ENCODE results near the gene GGA1.
A peak's percentile ranks its signal among the peaks of the same experiment; 100 is the strongest.

The GGA1 gene

DNA sequence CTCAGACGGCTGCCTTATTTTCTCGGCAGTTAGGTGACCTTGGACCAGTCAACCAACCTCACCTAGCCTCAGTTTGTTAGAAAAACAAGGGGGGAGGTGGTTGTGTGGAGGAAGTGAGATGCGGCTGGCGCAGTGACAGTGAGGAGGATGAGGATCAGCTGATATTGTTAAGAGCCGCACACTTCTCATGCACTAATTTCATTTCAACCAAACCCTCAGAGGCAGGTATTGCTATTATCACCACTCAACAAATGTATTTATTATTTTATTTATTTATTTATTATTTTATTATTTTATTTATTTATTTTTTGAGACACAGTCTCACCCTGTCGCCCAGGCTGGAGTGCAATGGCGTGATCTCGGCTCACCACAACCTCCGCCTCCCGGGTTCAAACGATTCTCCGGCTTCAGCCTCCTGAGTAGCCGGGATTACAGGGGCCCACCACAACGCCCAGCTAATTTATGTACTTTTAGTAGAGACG, 68.9 kb downstream of the GGA1 start:
- Histone ChIP-seq H3K56ac (ENCODE audit: low read length) (peak overlapping the region; percentile 82), H3K4ac (ENCODE audit: low read depth, low read length) (no peak overlapping the region), H3K9ac (ENCODE audit: low read length) (peak overlapping the region; percentile 58), H2AK5ac (ENCODE audit: low read length) (no peak overlapping the region), H3K36me3 (ENCODE audit: control insufficient read depth, insufficient read depth, low read length) (peaks cover 1% of the 10 kb centered on the region), H3K27me3 (ENCODE audit: insufficient read depth, low read length, poor library complexity) (no peaks in the 10 kb centered on the region), H3K79me2 (ENCODE audit: control insufficient read depth, insufficient read depth, low read length) (no peaks in the 10 kb centered on the region), H2BK120ac (ENCODE audit: low read depth, low read length) (no peak overlapping the region), H3K27ac (ENCODE audit: low read depth, low read length) (no peak overlapping the region), H3K4me3 (ENCODE audit: low read length) (no peak overlapping the region), H3K79me1 (ENCODE audit: low read length) (no peaks in the 10 kb centered on the region), H3K23ac (ENCODE audit: low read length) (no peak overlapping the region), H4K5ac (ENCODE audit: low read length) (no peak overlapping the region), H2BK5ac (ENCODE audit: low read length) (no peak overlapping the region), H3K4me2 (ENCODE audit: low read length) (peak overlapping the region; percentile 87), H4K8ac (ENCODE audit: low read depth, low read length) (no peak overlapping the region), H3K18ac (ENCODE audit: low read length) (no peak overlapping the region), H2BK15ac (replicated peaks; ENCODE audit: low read depth) (no peak overlapping the region), H3K4me1 (ENCODE audit: control insufficient read depth, low read depth, low read length) (no peaks in the 10 kb centered on the region)
- no peak for DNase-seq
- no CpG with 5 or more reads among the region's 15 CpGs for WGBS (ENCODE audit: extremely low coverage, insufficient coverage, low lambda C conversion rate)

DNA sequence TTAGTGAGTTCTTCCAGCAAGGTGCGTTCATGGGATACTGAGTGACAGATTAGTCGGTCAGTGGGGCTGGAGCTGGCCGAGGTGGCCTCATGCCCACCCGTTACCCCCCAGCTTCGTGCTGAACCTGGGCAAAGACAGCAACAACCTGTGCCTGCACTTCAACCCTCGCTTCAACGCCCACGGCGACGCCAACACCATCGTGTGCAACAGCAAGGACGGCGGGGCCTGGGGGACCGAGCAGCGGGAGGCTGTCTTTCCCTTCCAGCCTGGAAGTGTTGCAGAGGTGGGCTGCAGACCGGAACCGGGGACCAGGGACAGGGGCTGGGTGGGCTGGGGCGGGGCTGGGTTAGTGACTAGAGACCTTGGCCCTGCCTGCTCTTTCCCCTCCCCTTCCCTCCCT, 69.7 kb downstream of the GGA1 start:
- Histone ChIP-seq H4K5ac (ENCODE audit: low read length) (no peak overlapping the region), H3K79me1 (ENCODE audit: low read length) (no peaks in the 10 kb centered on the region), H3K56ac (ENCODE audit: low read length) (no peak overlapping the region), H3K36me3 (ENCODE audit: control insufficient read depth, insufficient read depth, low read length) (peaks cover 1% of the 10 kb centered on the region), H2BK5ac (ENCODE audit: low read length) (no peak overlapping the region), H2BK120ac (ENCODE audit: low read depth, low read length) (no peak overlapping the region), H3K4me3 (ENCODE audit: low read length) (no peak overlapping the region), H3K18ac (ENCODE audit: low read length) (no peak overlapping the region), H3K4ac (ENCODE audit: low read depth, low read length) (no peak overlapping the region), H3K9ac (ENCODE audit: low read length) (no peak overlapping the region), H2BK15ac (replicated peaks; ENCODE audit: low read depth) (no peak overlapping the region), H3K4me2 (ENCODE audit: low read length) (no peak overlapping the region), H4K8ac (ENCODE audit: low read depth, low read length) (no peak overlapping the region), H3K4me1 (ENCODE audit: control insufficient read depth, low read depth, low read length) (no peaks in the 10 kb centered on the region), H3K27me3 (ENCODE audit: insufficient read depth, low read length, poor library complexity) (no peaks in the 10 kb centered on the region), H3K79me2 (ENCODE audit: control insufficient read depth, insufficient read depth, low read length) (no peaks in the 10 kb centered on the region), H2AK5ac (ENCODE audit: low read length) (no peak overlapping the region), H3K23ac (ENCODE audit: low read length) (no peak overlapping the region), H3K27ac (ENCODE audit: low read depth, low read length) (peak overlapping the region; percentile 25)
- no peak for DNase-seq
- no CpG with 5 or more reads among the region's 18 CpGs for WGBS (ENCODE audit: extremely low coverage, insufficient coverage, low lambda C conversion rate)

DNA sequence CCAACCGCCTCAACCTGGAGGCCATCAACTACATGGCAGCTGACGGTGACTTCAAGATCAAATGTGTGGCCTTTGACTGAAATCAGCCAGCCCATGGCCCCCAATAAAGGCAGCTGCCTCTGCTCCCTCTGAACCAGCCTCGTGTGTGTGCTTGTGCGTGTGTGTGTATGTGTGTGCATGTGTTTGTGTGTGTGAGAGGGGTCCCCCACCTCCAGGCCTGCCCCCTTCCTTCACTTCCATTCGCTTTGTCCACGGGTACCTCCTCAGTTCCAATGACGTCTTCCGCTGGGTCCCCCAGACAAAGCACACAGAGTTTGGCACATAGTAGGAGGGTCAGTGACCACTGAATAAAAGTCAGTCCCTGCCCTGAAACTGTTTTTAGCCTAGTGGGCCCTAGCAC, 71.0 kb downstream of the GGA1 start:
- Histone ChIP-seq H4K5ac (ENCODE audit: low read length) (no peak overlapping the region), H3K4me2 (ENCODE audit: low read length) (no peak overlapping the region), H3K79me2 (ENCODE audit: control insufficient read depth, insufficient read depth, low read length) (no peaks in the 10 kb centered on the region), H3K27ac (ENCODE audit: low read depth, low read length) (no peak overlapping the region), H3K9ac (ENCODE audit: low read length) (no peak overlapping the region), H3K56ac (ENCODE audit: low read length) (peak overlapping the region; percentile 42), H2AK5ac (ENCODE audit: low read length) (no peak overlapping the region), H2BK5ac (ENCODE audit: low read length) (no peak overlapping the region), H4K8ac (ENCODE audit: low read depth, low read length) (no peak overlapping the region), H3K27me3 (ENCODE audit: insufficient read depth, low read length, poor library complexity) (no peaks in the 10 kb centered on the region), H3K4me1 (ENCODE audit: control insufficient read depth, low read depth, low read length) (no peaks in the 10 kb centered on the region), H3K36me3 (ENCODE audit: control insufficient read depth, insufficient read depth, low read length) (peaks cover 1% of the 10 kb centered on the region), H2BK120ac (ENCODE audit: low read depth, low read length) (no peak overlapping the region), H2BK15ac (replicated peaks; ENCODE audit: low read depth) (no peak overlapping the region), H3K4me3 (ENCODE audit: low read length) (no peak overlapping the region), H3K18ac (ENCODE audit: low read length) (no peak overlapping the region), H3K23ac (ENCODE audit: low read length) (no peak overlapping the region), H3K4ac (ENCODE audit: low read depth, low read length) (no peak overlapping the region), H3K79me1 (ENCODE audit: low read length) (no peaks in the 10 kb centered on the region)
- no CpG with 5 or more reads among the region's 8 CpGs for WGBS (ENCODE audit: extremely low coverage, insufficient coverage, low lambda C conversion rate)
- no peak for DNase-seq

DNA sequence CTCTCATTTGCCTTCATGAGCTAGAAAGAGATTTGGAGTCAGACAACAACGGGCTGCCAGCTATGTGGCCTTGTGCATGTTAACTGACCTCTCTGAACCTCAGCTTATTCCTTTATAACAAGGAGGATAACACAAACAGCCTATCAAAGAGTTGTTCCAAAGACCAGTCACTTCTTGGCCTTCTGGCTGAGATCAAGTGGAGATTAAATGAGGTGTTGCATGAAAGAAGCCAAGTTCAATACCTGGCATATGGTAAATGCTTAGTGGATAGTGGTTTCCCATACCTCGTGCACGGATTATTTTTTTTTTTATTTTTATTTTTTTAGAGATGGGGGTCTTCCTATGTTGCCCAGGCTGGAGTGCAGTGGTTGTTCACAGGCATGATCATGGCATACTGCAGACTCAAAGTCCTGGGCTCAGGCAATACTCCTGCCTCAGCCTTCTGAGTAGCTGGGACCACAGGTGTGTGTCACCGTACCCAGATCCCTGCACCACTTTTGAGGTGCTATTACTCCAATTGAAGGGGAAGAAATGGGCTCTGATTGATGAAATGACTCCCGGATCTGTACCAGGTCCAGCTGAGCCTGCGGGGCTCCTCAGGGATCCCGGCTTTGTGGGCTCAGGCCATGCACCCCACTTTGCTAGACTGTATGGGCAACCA, 71.7 kb downstream of the GGA1 start:
- H4K8ac ChIP-seq (ENCODE audit: low read depth, low read length), result no peak overlapping the region
- H3K4me3 ChIP-seq (ENCODE audit: low read length), result no peak overlapping the region
- H2BK15ac ChIP-seq (replicated peaks; ENCODE audit: low read depth), result no peak overlapping the region
- no peak overlapping the region for H2BK5ac ChIP-seq (ENCODE audit: low read length)
- H3K79me1 ChIP-seq (ENCODE audit: low read length), result no peaks in the 10 kb centered on the region
- no peak overlapping the region for H2AK5ac ChIP-seq (ENCODE audit: low read length)
- no peak overlapping the region for H3K4me2 ChIP-seq (ENCODE audit: low read length)
- no CpG with 5 or more reads among the region's 7 CpGs for WGBS (ENCODE audit: extremely low coverage, insufficient coverage, low lambda C conversion rate)
- H3K4me1 ChIP-seq (ENCODE audit: control insufficient read depth, low read depth, low read length), result no peaks in the 10 kb centered on the region
- H4K5ac ChIP-seq (ENCODE audit: low read length), result no peak overlapping the region
- H2BK120ac ChIP-seq (ENCODE audit: low read depth, low read length), result no peak overlapping the region
- DNase-seq, result no peak
- H3K4ac ChIP-seq (ENCODE audit: low read depth, low read length), result no peak overlapping the region
- no peak overlapping the region for H3K27ac ChIP-seq (ENCODE audit: low read depth, low read length)
- H3K56ac ChIP-seq (ENCODE audit: low read length), result no peak overlapping the region
- H3K9ac ChIP-seq (ENCODE audit: low read length), result no peak overlapping the region
- no peak overlapping the region for H3K18ac ChIP-seq (ENCODE audit: low read length)
- H3K36me3 ChIP-seq (ENCODE audit: control insufficient read depth, insufficient read depth, low read length), result peaks cover 1% of the 10 kb centered on the region
- no peaks in the 10 kb centered on the region for H3K79me2 ChIP-seq (ENCODE audit: control insufficient read depth, insufficient read depth, low read length)
- no peak overlapping the region for H3K23ac ChIP-seq (ENCODE audit: low read length)
- no peaks in the 10 kb centered on the region for H3K27me3 ChIP-seq (ENCODE audit: insufficient read depth, low read length, poor library complexity)

- H3K18ac ChIP-seq (ENCODE audit: low read length), result no peak overlapping the region
- no peak overlapping the region for H3K27ac ChIP-seq (ENCODE audit: low read depth, low read length)
- no peak overlapping the region for H4K8ac ChIP-seq (ENCODE audit: low read depth, low read length)
- H2BK5ac ChIP-seq (ENCODE audit: low read length), result no peak overlapping the region
- H3K27me3 ChIP-seq (ENCODE audit: insufficient read depth, low read length, poor library complexity), result no peaks in the 10 kb centered on the region
- H4K5ac ChIP-seq (ENCODE audit: low read length), result no peak overlapping the region
- H3K36me3 ChIP-seq (ENCODE audit: control insufficient read depth, insufficient read depth, low read length), result peaks cover 1% of the 10 kb centered on the region
- no peak overlapping the region for H3K56ac ChIP-seq (ENCODE audit: low read length)
- H3K4ac ChIP-seq (ENCODE audit: low read depth, low read length), result no peak overlapping the region
- H3K4me1 ChIP-seq (ENCODE audit: control insufficient read depth, low read depth, low read length), result no peaks in the 10 kb centered on the region
- H2BK15ac ChIP-seq (replicated peaks; ENCODE audit: low read depth), result no peak overlapping the region
- WGBS (ENCODE audit: extremely low coverage, insufficient coverage, low lambda C conversion rate), result no CpG with 5 or more reads among the region's 2 CpGs
- H2AK5ac ChIP-seq (ENCODE audit: low read length), result no peak overlapping the region
- no peak overlapping the region for H3K23ac ChIP-seq (ENCODE audit: low read length)
- no peak for DNase-seq
- H3K79me2 ChIP-seq (ENCODE audit: control insufficient read depth, insufficient read depth, low read length), result no peaks in the 10 kb centered on the region
- no peak overlapping the region for H3K9ac ChIP-seq (ENCODE audit: low read length)
- H2BK120ac ChIP-seq (ENCODE audit: low read depth, low read length), result no peak overlapping the region
- no peak overlapping the region for H3K4me3 ChIP-seq (ENCODE audit: low read length)
- no peak overlapping the region for H3K4me2 ChIP-seq (ENCODE audit: low read length)
- no peaks in the 10 kb centered on the region for H3K79me1 ChIP-seq (ENCODE audit: low read length)
Measured at GRCh38 chr22:37681001-37681424, 72.4 kb downstream of the GGA1 start.

- Histone ChIP-seq H3K79me2 (ENCODE audit: control insufficient read depth, insufficient read depth, low read length) (no peaks in the 10 kb centered on the region), H3K4me3 (ENCODE audit: low read length) (no peak overlapping the region), H3K79me1 (ENCODE audit: low read length) (no peaks in the 10 kb centered on the region), H3K4me2 (ENCODE audit: low read length) (no peak overlapping the region), H3K36me3 (ENCODE audit: control insufficient read depth, insufficient read depth, low read length) (peaks cover 1% of the 10 kb centered on the region), H3K18ac (ENCODE audit: low read length) (no peak overlapping the region), H3K56ac (ENCODE audit: low read length) (peak overlapping the region; percentile 10), H3K9ac (ENCODE audit: low read length) (no peak overlapping the region), H3K23ac (ENCODE audit: low read length) (no peak overlapping the region), H3K4ac (ENCODE audit: low read depth, low read length) (no peak overlapping the region), H2AK5ac (ENCODE audit: low read length) (no peak overlapping the region), H2BK5ac (ENCODE audit: low read length) (no peak overlapping the region), H2BK120ac (ENCODE audit: low read depth, low read length) (no peak overlapping the region), H4K8ac (ENCODE audit: low read depth, low read length) (no peak overlapping the region), H3K27me3 (ENCODE audit: insufficient read depth, low read length, poor library complexity) (no peaks in the 10 kb centered on the region), H2BK15ac (replicated peaks; ENCODE audit: low read depth) (no peak overlapping the region), H4K5ac (ENCODE audit: low read length) (no peak overlapping the region), H3K27ac (ENCODE audit: low read depth, low read length) (no peak overlapping the region), H3K4me1 (ENCODE audit: control insufficient read depth, low read depth, low read length) (no peaks in the 10 kb centered on the region)
- no CpG with 5 or more reads among the region's 6 CpGs for WGBS (ENCODE audit: extremely low coverage, insufficient coverage, low lambda C conversion rate)
- peak; percentile 81 for DNase-seq
Measured at GRCh38 chr22:37681556-37682049, 73.0 kb downstream of the GGA1 start.

Measured in mesendoderm (in vitro differentiated cells).